ENCODE measurements around the gene GAA.

DNA sequence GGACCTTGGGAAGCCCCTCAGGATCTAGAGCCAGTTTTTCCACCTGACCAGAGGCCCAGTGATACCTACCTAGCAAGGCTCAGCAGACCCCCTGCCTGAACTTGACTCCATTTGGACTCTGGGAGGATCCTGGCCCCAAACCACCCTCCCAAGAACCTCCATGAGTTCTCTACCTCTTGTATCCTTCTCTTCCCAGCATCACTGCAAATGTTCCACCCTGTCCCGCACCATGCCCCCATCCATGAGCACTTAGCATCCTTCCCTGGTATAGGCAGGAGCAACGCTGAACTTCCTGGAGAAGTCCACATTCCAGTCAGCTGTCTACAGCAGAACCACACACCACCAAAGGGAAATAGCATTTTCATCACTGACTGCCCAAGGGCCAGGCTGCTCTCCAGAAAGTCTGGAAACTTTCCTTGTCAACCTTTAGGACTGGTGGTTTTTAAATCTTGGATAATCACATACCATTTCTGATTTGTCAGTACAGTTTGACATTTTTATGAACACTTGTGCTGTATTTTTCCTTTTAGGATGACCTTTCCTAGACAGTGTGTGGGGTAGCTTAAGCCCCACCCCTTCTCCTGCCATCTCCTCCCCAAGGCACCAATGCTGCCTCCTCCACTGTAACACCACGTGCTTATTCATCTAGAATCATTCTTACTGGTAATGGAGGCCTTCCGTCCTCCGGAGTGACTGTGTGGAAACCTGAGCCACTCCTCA lies 31.7 kb downstream of the GAA start:
- TF ChIP-seq, protein P1, sequence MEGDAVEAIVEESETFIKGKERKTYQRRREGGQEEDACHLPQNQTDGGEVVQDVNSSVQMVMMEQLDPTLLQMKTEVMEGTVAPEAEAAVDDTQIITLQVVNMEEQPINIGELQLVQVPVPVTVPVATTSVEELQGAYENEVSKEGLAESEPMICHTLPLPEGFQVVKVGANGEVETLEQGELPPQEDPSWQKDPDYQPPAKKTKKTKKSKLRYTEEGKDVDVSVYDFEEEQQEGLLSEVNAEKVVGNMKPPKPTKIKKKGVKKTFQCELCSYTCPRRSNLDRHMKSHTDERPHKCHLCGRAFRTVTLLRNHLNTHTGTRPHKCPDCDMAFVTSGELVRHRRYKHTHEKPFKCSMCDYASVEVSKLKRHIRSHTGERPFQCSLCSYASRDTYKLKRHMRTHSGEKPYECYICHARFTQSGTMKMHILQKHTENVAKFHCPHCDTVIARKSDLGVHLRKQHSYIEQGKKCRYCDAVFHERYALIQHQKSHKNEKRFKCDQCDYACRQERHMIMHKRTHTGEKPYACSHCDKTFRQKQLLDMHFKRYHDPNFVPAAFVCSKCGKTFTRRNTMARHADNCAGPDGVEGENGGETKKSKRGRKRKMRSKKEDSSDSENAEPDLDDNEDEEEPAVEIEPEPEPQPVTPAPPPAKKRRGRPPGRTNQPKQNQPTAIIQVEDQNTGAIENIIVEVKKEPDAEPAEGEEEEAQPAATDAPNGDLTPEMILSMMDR (IDR thresholded peaks at IDR 0.05): no peak
- TF ChIP-seq POLR2A (IDR thresholded peaks at IDR 0.05): no peak
